BLaER1 (cell line): ENCODE data around the gene COX4I1.

ENCODE experiments used
- H3K27ac ChIP-seq: shearing (Covaris generic); formaldehyde crosslinking; 2 replicates; pipeline ENCODE4 v1.8.1; 2022
- H3K27me3 ChIP-seq: shearing (Covaris generic); formaldehyde crosslinking; 2 replicates; pipeline ENCODE4 v1.8.1; 2022
- H3K36me3 ChIP-seq: shearing (Covaris generic); formaldehyde crosslinking; 2 replicates; pipeline ENCODE4 v1.8.1; 2022
- H3K4me1 ChIP-seq: shearing (Covaris generic); formaldehyde crosslinking; 2 replicates; pipeline ENCODE4 v1.8.1; 2022
- H3K4me2 ChIP-seq: shearing (Covaris generic); formaldehyde crosslinking; 2 replicates; pipeline ENCODE4 v1.8.1; 2022
- H3K4me3 ChIP-seq: shearing (Covaris generic); formaldehyde crosslinking; 2 replicates; pipeline ENCODE4 v1.8.1; 2022
- H3K9ac ChIP-seq: shearing (Covaris generic); formaldehyde crosslinking; 2 replicates; pipeline ENCODE4 v1.8.1; 2022
- H3K9me3 ChIP-seq: shearing (Covaris generic); formaldehyde crosslinking; 2 replicates; pipeline ENCODE4 v1.8.1; 2022
- H4K20me1 ChIP-seq: shearing (Covaris generic); formaldehyde crosslinking; 2 replicates; pipeline ENCODE4 v1.8.1; 2022
- Cebpa-rat ChIP-seq: shearing (Covaris generic); IDR thresholded peaks from 2 replicates; pipeline ENCODE4 v1.8.1; 2022

Gene COX4I1

DNA sequence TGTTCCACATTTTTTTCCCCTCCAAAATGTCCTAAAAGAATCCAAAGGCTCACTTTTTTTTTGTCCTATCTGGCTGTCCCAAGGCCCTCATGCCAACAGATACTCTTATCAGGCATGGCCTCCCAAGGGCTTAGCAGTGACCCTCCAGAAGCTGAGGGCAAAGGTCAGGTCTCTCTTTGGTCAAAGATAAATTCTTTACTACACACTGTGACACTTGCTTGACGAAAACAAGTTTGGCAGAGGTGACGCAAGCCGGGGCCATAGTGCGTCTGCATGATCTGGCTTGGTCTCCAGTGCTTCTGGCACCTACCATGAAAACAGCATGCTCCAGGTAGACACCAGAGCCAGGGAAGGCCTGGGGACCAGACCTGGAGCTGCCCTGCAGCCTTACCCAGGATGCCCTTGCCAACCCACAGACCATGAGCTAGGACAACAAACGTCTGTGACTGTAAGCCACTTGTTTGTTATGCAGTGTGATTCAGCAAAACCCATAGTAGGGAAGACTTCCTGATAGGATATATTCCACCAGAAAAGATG, 50.9 kb downstream of the COX4I1 start:
- Histone ChIP-seq H3K27ac (no peak overlapping the region), H3K27me3 (no peaks in the 10 kb centered on the region), H3K4me2 (0 out of 2 replicates have a peak overlapping the region, but pooled peaks have one; percentile 40), H3K9me3 (peaks cover 3% of the 10 kb centered on the region; the same call in 1 of the 2 replicates), H4K20me1 (no peaks in the 10 kb centered on the region), H3K4me3 (no peak overlapping the region), H3K4me1 (peaks cover 82% of the 10 kb centered on the region), H3K9ac (no peak overlapping the region), H3K36me3 (no peaks in the 10 kb centered on the region)
- no peak for TF ChIP-seq Cebpa-rat

DNA sequence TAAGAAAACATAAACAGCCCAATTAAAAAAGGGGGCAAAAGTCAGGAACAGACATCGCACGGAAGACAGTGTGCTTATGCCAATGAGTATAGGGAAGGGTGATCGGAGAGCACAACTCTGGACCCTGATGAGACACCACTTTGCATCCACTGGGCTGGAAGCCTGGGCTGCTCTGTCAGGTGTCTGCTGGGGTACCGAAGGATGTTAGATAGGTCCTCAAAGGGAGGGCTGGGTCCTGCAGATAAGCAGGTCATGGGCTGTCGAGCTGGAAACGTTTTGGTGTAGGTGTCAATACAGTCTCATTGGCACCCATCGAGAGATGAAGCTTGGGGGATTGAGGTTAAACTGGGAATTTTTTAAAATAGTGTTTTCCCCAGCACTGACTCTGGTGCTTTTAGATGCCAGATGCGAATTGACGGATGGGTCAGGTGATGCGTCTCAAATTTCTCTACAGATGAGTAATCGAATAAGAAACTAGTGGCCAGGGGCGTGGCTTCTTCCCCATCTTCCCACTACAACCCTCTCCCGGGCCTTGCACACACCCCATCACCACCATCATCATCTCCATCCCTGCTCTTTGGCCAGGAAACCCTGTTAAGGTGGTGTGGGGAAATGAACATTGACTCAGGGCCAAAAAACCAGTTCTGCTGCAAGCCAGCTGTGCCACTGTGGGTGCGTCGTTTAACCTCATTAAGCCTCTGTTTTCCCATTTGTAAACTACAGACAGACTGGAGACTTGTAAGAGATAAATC, 51.7 kb downstream of the COX4I1 start:
- Histone ChIP-seq H4K20me1 (no peaks in the 10 kb centered on the region), H3K36me3 (no peaks in the 10 kb centered on the region), H3K9me3 (peaks cover 3% of the 10 kb centered on the region; the same call in 1 of the 2 replicates), H3K4me3 (no peak overlapping the region), H3K27me3 (no peaks in the 10 kb centered on the region), H3K4me2 (peak overlapping the region; percentile 40), H3K9ac (no peak overlapping the region), H3K4me1 (peaks cover 77% of the 10 kb centered on the region), H3K27ac (no peak overlapping the region)
- TF ChIP-seq Cebpa-rat = no peak

DNA sequence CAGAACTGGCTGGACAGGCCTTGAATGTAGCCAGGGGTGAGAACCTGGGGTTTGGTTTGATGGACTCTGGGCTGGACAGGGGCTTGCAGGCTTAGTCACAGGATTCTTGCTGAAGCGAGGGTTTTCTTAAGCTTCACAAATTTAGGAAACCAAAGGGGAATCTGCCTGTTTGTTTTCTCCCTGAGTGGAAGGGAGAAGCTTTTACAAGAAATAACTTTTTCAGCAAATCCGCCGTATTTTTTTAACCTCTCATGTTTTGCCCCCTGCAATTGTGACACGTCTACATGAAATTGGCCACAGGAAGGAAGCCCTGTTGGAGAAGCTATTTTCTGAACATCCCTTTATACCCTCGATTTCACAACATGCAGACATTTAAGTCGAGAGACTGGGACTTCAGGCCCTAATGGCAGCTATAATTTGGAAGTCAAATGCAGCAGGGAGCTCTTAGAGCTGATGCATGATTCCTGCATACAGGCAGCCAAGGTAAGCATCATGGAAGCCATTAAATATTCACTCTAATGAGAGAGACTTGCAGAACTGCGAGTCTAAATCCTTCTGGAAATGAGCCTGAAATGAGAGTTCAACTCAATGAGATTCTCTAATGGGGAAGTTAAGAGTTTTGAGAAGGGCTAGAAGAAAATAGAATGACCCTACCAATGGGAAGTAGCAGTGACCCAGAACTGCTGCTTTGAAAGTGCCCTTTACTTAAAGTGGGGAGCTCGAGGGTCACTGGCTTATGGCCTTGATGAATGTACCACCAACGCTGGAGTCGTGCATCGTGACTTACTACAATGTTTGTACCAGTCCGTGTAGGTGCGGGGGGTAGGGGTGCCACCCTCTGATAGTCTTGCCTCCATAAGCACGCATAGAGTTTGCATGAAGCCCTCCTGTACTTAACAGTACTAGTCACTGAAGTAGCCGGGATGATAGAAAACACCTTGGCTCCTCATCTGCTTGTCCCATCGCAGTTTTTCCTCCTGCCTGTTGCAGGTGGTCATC, 54.4 kb downstream of the COX4I1 start:
- peak overlapping the region; percentile 68 for H3K4me2 ChIP-seq
- H3K36me3 ChIP-seq = no peaks in the 10 kb centered on the region
- H3K27ac ChIP-seq = peak overlapping the region; percentile 52; the same call in 1 of the 2 replicates
- peaks cover 3% of the 10 kb centered on the region; the same call in 1 of the 2 replicates for H3K9me3 ChIP-seq
- peak overlapping the region; percentile 18; the same call in 1 of the 2 replicates for H3K9ac ChIP-seq
- peaks cover 69% of the 10 kb centered on the region for H3K4me1 ChIP-seq
- 0 out of 2 replicates have a peak, but pooled peaks have one; percentile 39 for TF ChIP-seq Cebpa-rat
- no peaks in the 10 kb centered on the region for H4K20me1 ChIP-seq
- no peaks in the 10 kb centered on the region for H3K27me3 ChIP-seq
- 0 out of 2 replicates have a peak overlapping the region, but pooled peaks have one; percentile 1 for H3K4me3 ChIP-seq

DNA sequence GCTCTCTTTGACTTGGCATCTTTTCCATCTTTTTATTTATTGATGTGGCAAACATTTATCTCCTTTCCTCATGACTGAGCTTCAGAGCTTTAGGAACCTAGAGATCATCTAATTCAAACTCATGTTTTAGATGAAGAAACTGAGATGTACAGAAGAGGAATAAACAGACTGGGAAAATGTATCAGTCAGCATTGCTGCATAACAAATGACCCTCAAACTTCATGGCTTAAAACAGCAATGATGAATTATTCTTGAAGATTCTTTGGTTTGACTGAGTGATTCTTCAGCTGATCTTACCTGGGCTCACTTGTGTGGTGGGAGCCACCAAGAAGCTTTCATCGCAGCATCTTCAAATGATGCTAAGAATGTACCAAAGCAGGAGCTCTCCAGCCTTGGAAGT, 55.4 kb downstream of the COX4I1 start:
- H3K4me1 ChIP-seq = peaks cover 69% of the 10 kb centered on the region
- H3K4me2 ChIP-seq = peak overlapping the region; percentile 68
- H3K27ac ChIP-seq = no peak overlapping the region
- no peak for TF ChIP-seq Cebpa-rat
- H3K9me3 ChIP-seq = peaks cover 3% of the 10 kb centered on the region; the same call in 1 of the 2 replicates
- no peak overlapping the region for H3K4me3 ChIP-seq
- H4K20me1 ChIP-seq = no peaks in the 10 kb centered on the region
- H3K27me3 ChIP-seq = no peaks in the 10 kb centered on the region
- no peak overlapping the region for H3K9ac ChIP-seq
- no peaks in the 10 kb centered on the region for H3K36me3 ChIP-seq

- H3K27ac ChIP-seq = no peak overlapping the region
- H3K27me3 ChIP-seq = no peaks in the 10 kb centered on the region
- no peak overlapping the region for H3K4me2 ChIP-seq
- H3K9ac ChIP-seq = no peak overlapping the region
- no peaks in the 10 kb centered on the region for H3K36me3 ChIP-seq
- H4K20me1 ChIP-seq = no peaks in the 10 kb centered on the region
- H3K9me3 ChIP-seq = peaks cover 3% of the 10 kb centered on the region; the same call in 1 of the 2 replicates
- no peak for TF ChIP-seq Cebpa-rat
- peaks cover 67% of the 10 kb centered on the region for H3K4me1 ChIP-seq
- H3K4me3 ChIP-seq = no peak overlapping the region
Observed at GRCh38 chr16:85856079-85856478, 56.6 kb downstream of the COX4I1 start.

DNA sequence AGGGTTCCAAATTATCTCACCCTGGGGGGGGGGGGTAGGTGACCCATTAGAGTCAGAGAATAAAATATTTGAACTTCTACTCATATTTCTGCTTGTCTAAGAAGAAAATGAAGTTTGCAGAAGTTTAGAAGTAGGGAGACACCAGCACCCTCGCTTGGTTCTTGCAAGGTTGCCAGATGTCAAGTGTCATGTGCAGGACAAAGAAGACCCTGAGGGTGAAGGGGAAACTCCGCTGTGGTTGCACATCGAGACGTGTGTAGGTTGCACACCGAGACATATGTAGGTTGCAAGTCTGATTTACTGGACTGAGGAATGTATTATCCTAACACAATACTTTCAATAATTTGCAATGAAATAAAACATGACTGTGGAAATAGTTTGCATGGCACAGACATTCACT, 57.1 kb downstream of the COX4I1 start:
- Histone ChIP-seq H3K9me3 (peaks cover 3% of the 10 kb centered on the region; the same call in 1 of the 2 replicates), H3K36me3 (no peaks in the 10 kb centered on the region), H4K20me1 (no peaks in the 10 kb centered on the region), H3K27ac (no peak overlapping the region), H3K4me3 (no peak overlapping the region), H3K4me2 (no peak overlapping the region), H3K4me1 (peaks cover 62% of the 10 kb centered on the region), H3K9ac (no peak overlapping the region), H3K27me3 (no peaks in the 10 kb centered on the region)
- no peak for TF ChIP-seq Cebpa-rat
